ENCODE results near the gene IL24. TPM values are rescaled to one million over a fixed set of nuclear protein-coding genes. Genes with fewer than 3 reads are reported as not detected.
A peak's percentile ranks its signal among the peaks of the same experiment; 100 is the strongest.

The IL24 gene
- total and polyA plus RNA-seq, 8 donors, result 0.11 to 0.43 (median 0.34) TPM; not detected in 1

DNA sequence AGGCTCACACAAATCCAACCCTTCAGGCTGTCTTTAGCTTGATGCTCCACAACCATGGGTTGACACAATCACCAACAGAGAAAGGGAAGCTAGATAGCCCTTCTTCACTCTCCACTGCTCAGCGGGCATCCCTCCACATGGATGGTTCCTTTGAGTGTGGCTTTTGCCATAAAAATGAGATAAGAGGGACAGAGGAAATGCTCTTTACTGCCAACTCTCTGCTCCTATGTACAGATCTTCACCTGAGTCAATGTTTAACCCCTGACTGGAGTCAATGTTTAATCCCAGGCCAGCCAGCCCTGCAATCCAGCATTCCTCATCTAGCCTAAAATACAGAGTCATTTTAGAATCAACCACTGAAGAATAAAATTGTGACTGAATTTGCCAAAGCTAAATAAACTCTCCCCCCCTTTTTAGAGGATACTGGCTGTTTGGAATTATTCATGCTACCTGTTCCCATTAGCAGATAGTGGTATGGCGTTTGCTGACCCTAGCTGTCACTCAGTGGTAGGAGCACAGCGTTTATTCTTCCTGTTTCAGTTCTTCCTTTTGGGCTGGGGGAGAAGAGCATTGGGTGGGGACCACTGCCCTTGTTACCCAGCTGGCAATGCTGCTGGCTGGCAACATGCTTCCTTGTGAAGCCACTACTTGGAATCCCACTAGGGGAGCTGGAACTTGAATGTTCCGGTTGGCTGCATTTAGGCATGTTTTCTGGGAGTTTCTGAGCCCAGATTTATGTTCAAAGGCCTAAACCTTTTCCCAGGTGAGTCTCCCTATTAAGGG, 54.3 kb downstream of the IL24 start:
- intact Hi-C loops (cut with DNase I), result no loop called here
- Histone ChIP-seq H3K36me3 (no peaks in the 10 kb centered on the region), H3K27me3 (no peaks in the 10 kb centered on the region), H3K4me3 (no peak overlapping the region), H3K9me3 (peaks cover 0 to 5% of the 10 kb centered on the region in 2 donors), H3K27ac (no peak overlapping the region), H3K4me1 (peaks cover 8 to 20% of the 10 kb centered on the region in 2 donors)
- ATAC-seq, result no peak
- TF ChIP-seq, protein P1, sequence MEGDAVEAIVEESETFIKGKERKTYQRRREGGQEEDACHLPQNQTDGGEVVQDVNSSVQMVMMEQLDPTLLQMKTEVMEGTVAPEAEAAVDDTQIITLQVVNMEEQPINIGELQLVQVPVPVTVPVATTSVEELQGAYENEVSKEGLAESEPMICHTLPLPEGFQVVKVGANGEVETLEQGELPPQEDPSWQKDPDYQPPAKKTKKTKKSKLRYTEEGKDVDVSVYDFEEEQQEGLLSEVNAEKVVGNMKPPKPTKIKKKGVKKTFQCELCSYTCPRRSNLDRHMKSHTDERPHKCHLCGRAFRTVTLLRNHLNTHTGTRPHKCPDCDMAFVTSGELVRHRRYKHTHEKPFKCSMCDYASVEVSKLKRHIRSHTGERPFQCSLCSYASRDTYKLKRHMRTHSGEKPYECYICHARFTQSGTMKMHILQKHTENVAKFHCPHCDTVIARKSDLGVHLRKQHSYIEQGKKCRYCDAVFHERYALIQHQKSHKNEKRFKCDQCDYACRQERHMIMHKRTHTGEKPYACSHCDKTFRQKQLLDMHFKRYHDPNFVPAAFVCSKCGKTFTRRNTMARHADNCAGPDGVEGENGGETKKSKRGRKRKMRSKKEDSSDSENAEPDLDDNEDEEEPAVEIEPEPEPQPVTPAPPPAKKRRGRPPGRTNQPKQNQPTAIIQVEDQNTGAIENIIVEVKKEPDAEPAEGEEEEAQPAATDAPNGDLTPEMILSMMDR (IDR thresholded peaks at IDR 0.05), result no peak
- DNase-seq, result no peak

GRCh38 chr1:206952171-206952570, 54.9 kb downstream of the IL24 start:
- Histone ChIP-seq H3K4me1 (peaks cover 8 to 20% of the 10 kb centered on the region in 2 donors), H3K27ac (no peak overlapping the region), H3K36me3 (no peaks in the 10 kb centered on the region), H3K9me3 (peaks cover 0 to 5% of the 10 kb centered on the region in 2 donors), H3K4me3 (no peak overlapping the region), H3K27me3 (no peaks in the 10 kb centered on the region)
- intact Hi-C loops (cut with DNase I), result no loop called here
- DNase-seq (no peak), ATAC-seq (peak; percentile 35)
- TF ChIP-seq, protein P1 (IDR thresholded peaks at IDR 0.05), result no peak

DNA sequence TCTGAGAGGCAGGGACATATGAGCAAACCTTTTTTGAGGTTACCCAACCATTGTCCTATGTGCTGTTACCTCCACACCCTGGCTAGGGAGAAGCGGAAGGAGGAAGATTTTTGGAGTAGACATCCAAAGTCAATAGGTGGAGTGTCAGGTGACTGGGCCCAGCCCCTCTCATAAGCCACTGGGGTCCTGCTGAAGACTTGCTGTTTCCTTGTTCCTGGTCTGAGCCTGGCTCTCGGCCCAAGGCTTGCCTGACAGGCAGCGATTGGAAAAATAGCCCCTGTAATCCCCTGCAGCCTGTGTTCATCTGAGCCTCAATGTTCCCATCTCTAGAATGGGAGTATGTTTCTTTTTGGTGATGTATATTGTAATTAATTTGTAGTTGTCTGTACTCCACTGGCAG, 55.9 kb downstream of the IL24 start:
- ATAC-seq (peak; percentile 22), DNase-seq (no peak)
- intact Hi-C loops (cut with DNase I), result no loop called here
- TF ChIP-seq, protein P1 (IDR thresholded peaks at IDR 0.05), result no peak
- H3K27me3 ChIP-seq, result no peaks in the 10 kb centered on the region
- no peaks in the 10 kb centered on the region for H3K36me3 ChIP-seq
- H3K9me3 ChIP-seq, result peaks cover 0 to 5% of the 10 kb centered on the region in 2 donors
- H3K27ac ChIP-seq, result no peak overlapping the region
- peaks cover 8 to 20% of the 10 kb centered on the region in 2 donors for H3K4me1 ChIP-seq
- no peak overlapping the region for H3K4me3 ChIP-seq

- H3K4me1 ChIP-seq, result peaks cover 8 to 20% of the 10 kb centered on the region in 2 donors
- H3K27me3 ChIP-seq, result no peaks in the 10 kb centered on the region
- H3K4me3 ChIP-seq, result no peak overlapping the region
- ATAC-seq, result peak; percentile 63
- TF ChIP-seq, protein P1 (IDR thresholded peaks at IDR 0.05), result no peak
- H3K9me3 ChIP-seq, result peaks cover 0 to 5% of the 10 kb centered on the region in 2 donors
- peak in 1 of 4 donors; percentile 53 for DNase-seq
- H3K36me3 ChIP-seq, result no peaks in the 10 kb centered on the region
- intact Hi-C loops (cut with DNase I), result no loop called here
- H3K27ac ChIP-seq, result no peak overlapping the region
Measured at GRCh38 chr1:206953626-206954025, 56.4 kb downstream of the IL24 start.

Other genes starting within 250 kb of the IL24 start
- gene MAPKAPK2, start 212.5 kb upstream of the IL24 start, total RNA-seq, result 100 to 1,000 TPM in 1 of 2 donors, 10 to 100 TPM in 1; 92.2 to 113 TPM
- gene MAPKAPK2, start 212.5 kb upstream of the IL24 start, polyA plus RNA-seq (ENCODE audit: insufficient read length in 6 of 6), result 10 to 100 TPM; 53.1 to 68.5 (median 59.3) TPM
- not detected for gene IL19, start 126.7 kb upstream of the IL24 start, total RNA-seq
- gene IL19, start 126.7 kb upstream of the IL24 start, polyA plus RNA-seq (ENCODE audit: insufficient read length in 6 of 6), result not detected
- gene IL10, start 124.9 kb upstream of the IL24 start, total RNA-seq, result 1 to 10 TPM; 3.0 to 6.2 TPM
- 1 to 10 TPM in 1 of 6 donors, under 1 TPM in 5; 0.24 to 1.7 (median 0.48) TPM for gene IL10, start 124.9 kb upstream of the IL24 start, polyA plus RNA-seq (ENCODE audit: insufficient read length in 6 of 6)
- not detected for gene IL20, start 31.8 kb upstream of the IL24 start, total RNA-seq
- not detected for gene IL20, start 31.8 kb upstream of the IL24 start, polyA plus RNA-seq (ENCODE audit: insufficient read length in 6 of 6)
- 1 to 10 TPM; 2.7 to 6.7 TPM for gene FCMR, start 24.5 kb downstream of the IL24 start, total RNA-seq
- 1 to 10 TPM; 1.4 to 3.0 (median 2.4) TPM for gene FCMR, start 24.5 kb downstream of the IL24 start, polyA plus RNA-seq (ENCODE audit: insufficient read length in 6 of 6)
- gene PIGR, start 49.0 kb downstream of the IL24 start, total RNA-seq, result 100 to 1,000 TPM; 128 to 587 TPM
- gene PIGR, start 49.0 kb downstream of the IL24 start, polyA plus RNA-seq (ENCODE audit: insufficient read length in 6 of 6), result under 1 TPM; 0.11 to 0.54 (median 0.20) TPM
- gene FCAMR, start 73.0 kb downstream of the IL24 start, total RNA-seq, result not detected
- gene FCAMR, start 73.0 kb downstream of the IL24 start, polyA plus RNA-seq (ENCODE audit: insufficient read length in 6 of 6), result under 1 TPM in 3 of 6 donors, not detected in 3; 0.07 to 0.18 (median 0.07) TPM
- gene C1orf116, start 135.3 kb downstream of the IL24 start, total RNA-seq, result 100 to 1,000 TPM; 101 to 212 TPM
- gene C1orf116, start 135.3 kb downstream of the IL24 start, polyA plus RNA-seq (ENCODE audit: insufficient read length in 6 of 6), result 10 to 100 TPM; 27.1 to 58.5 (median 40.2) TPM
- gene YOD1, start 153.8 kb downstream of the IL24 start, total RNA-seq, result 1 to 10 TPM; 7.3 to 9.9 TPM
- gene YOD1, start 153.8 kb downstream of the IL24 start, polyA plus RNA-seq (ENCODE audit: insufficient read length in 6 of 6), result 10 to 100 TPM; 11.6 to 15.0 (median 13.6) TPM
- 10 to 100 TPM; 52.6 to 63.8 TPM for gene PFKFB2, start 155.8 kb downstream of the IL24 start, total RNA-seq
- 10 to 100 TPM; 13.4 to 20.1 (median 16.9) TPM for gene PFKFB2, start 155.8 kb downstream of the IL24 start, polyA plus RNA-seq (ENCODE audit: insufficient read length in 6 of 6)
- 1 to 10 TPM; 4.3 to 6.4 TPM for gene C4BPB, start 191.4 kb downstream of the IL24 start, total RNA-seq
- gene C4BPB, start 191.4 kb downstream of the IL24 start, polyA plus RNA-seq (ENCODE audit: insufficient read length in 6 of 6), result under 1 TPM; 0.73 to 0.96 (median 0.86) TPM
- 10 to 100 TPM; 22.2 to 32.1 TPM for gene C4BPA, start 206.8 kb downstream of the IL24 start, total RNA-seq
- 1 to 10 TPM in 1 of 6 donors, under 1 TPM in 5; 0.31 to 7.4 (median 0.51) TPM for gene C4BPA, start 206.8 kb downstream of the IL24 start, polyA plus RNA-seq (ENCODE audit: insufficient read length in 6 of 6)

All from left lung (tissue), 10 donors.